Cerebellar nuclear complex (tissue), 1 donor: ENCODE measurements around the gene EEF1AKMT4.

ENCODE experiments used
- DNase-seq, 2 experiments: peaks; one replicate each; lab custom pipeline; 2025; lab: John Stamatoyannopoulos, UW

The EEF1AKMT4 gene

DNA sequence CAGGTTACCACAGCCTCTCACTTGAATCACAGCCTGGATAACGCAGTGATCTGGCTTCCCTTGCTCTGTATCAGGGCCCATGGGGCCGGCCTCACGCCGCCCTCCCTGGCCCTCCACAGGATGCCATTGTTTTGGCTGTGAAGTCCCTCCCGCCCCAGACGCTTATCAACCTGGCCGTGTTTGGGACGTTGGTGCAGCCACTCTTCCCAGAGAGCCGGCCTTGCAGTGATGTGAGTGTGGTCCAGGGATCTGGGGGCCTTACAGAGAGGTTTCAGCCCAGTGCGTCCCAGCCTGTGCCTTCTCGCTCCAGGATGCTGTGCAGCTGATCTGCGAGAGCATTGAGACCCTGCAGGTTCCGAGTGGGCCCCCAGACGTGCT lies 13.4 kb upstream of the EEF1AKMT4 start:
- no peak for DNase-seq

DNA sequence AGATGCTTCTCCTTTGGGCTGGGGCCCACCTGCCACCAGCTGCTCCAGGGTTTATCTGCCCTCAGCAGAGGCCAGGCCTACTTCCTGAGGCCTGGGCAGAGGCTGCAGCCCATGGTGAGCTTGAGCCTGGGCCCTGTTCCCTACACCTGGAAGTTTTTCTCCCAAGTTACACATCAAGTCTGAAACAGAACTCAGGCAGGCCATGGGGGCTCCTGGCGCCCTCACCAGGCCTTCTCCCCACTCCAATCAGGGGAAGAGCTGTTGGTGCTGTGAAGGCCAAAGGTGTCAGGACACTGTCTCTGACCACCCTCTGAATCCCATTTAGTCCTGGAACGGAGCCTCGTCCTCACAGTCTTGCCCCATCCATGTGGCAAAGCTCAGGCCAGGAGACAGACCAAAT lies 12.8 kb upstream of the EEF1AKMT4 start:
- DNase-seq: no peak

DNA sequence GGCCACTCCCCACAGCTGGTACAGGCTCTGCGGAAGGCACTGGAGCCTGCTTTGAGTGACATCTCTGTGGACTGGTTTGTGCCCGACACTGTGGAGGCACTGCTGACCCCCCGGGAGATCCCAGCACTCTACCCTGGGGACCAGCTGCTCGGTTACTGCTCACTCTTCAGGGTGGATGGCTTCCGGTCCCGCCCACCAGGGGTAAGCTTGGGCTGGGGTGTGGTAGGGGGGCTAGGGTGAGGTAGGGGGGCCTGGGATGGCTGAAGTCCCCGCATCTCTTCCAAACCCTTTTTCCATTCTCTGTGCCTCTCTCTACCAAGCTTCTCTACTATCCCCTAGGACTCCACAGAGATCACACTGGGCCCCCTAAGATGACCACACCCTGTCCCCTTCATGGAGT lies 12.3 kb upstream of the EEF1AKMT4 start:
- DNase-seq: no peak

DNA sequence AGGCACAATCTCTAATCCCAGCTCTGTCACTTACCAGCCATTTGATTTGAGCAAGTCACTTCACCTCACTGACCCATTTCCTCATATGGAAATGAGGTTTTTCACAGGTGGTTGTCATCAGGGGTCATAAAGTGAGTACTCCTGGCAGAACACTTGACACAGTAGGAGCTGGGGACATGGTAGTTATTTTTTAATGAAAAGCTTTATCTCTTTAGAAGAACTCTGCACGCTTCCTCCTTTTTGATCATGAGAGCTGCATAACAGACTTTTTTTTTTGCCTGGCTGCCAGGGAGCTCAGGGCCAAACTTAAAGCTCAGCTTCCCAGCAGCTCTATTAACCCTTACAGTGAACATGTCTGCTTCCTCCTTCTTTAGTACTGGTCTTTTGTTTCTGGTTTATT lies 11.7 kb upstream of the EEF1AKMT4 start:
- no peak for DNase-seq

DNA sequence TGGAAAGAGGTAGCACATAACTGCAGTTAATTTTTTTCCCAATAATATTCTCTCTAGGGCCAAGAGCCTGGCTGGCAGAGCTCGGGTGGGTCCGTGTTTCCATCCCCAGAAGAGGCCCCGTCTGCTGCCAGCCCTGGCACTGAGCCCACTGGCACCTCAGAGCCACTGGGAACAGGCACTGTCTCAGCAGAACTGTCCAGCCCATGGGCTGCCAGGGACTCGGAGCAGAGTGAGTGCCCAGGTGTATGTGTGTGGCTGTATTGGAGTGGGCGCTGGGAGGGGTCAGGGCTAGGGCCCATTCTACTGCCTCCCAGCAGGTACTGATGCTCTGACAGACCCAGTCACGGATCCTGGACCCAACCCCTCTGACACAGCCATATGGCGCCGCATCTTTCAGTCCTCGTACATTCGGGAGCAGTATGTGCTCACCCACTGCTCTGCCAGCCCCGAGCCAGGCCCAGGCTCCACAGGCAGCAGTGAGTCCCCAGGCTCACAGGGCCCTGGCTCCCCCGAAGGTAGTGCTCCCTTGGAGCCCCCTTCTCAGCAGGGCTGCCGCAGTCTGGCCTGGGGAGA lies 11.1 kb upstream of the EEF1AKMT4 start:
- DNase-seq: peak in 1 of 2 experiments; percentile 22

DNA sequence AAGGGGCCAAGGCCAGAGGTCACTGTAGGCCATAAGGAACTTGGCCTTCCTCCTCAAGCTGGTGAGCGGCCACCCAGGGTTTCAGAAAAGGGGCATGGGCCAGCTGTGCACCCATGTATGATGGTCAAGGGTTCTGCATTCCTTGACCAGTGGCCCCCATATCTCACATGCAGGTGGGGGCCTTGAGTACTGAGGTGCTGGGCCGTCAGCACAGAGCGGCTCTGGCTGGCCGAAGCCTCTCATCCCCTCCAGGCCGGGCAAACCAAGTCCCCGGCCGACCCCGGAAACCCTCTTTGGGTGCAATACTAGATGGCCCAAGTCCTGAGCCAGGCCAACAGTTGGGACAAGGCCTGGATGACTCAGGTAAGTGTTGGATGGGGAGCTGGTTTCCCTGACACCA lies 10.3 kb upstream of the EEF1AKMT4 start:
- no peak for DNase-seq

DNA sequence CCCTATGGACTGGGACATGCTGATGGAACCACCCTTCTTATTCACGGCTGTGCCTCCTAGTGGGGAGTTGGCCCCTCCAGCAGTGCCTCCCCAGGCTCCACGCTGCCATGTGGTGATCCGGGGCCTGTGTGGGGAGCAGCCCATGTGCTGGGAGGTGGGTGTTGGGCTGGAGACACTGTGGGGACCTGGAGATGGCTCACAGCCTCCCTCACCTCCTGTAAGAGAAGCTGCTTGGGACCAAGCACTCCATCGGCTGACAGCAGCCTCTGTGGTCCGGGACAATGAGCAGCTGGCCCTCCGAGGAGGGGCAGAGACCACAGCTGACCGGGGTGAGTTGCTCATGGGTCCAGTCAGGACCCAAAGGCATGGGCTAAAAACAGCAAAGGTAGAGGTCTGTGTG lies 9.8 kb upstream of the EEF1AKMT4 start:
- no peak for DNase-seq

DNA sequence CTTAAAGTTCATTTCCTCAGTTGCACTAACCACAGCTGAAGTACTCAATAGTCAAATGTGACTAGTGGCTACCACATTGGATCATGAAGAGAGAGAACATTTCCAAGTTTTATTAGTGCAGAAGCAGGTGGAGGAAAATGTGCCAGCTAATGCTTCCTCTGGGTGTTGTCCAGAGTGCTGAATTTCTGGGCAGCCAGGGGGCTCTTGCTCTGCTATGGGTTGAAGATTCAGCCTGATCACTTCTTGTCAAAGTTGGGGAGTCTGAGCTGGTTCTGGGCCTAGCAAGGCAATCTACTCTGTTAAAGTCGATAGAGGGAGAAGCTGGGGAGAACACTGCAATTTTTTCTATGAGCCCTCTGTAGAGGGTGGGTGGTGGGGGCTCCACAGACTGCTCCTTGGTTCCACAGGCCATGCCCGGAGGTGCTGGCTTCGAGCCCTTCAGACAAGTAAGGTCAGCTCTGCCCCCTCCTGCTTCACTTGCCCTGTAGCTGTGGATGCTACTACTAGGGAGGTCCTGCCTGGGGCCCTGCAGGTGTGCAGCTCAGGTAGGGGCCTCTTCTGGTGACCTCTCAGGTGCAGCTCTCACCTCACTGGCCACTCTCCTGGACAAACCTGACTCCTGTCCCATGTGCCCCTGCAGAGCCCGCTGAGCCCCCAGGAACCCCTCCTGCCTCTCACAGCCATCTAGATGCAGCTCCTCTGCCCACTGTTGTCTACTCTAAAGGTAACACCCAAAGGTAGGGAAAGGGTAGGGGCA lies 8.9 kb upstream of the EEF1AKMT4 start:
- DNase-seq: no peak

DNA sequence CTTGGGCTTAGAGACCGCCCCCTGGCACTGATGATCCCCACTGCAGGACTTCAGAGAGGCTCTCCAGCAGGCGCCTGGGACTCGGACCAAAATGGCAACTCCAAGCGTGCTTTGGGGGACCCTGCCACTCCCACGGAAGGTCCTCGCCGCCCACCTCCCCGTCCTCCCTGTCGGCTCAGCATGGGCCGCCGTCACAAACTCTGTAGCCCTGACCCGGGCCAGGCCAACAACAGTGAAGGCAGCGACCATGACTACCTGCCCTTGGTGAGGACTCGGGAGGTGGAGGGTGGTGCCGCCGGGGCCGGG lies 8.4 kb upstream of the EEF1AKMT4 start:
- DNase-seq: no peak

DNA sequence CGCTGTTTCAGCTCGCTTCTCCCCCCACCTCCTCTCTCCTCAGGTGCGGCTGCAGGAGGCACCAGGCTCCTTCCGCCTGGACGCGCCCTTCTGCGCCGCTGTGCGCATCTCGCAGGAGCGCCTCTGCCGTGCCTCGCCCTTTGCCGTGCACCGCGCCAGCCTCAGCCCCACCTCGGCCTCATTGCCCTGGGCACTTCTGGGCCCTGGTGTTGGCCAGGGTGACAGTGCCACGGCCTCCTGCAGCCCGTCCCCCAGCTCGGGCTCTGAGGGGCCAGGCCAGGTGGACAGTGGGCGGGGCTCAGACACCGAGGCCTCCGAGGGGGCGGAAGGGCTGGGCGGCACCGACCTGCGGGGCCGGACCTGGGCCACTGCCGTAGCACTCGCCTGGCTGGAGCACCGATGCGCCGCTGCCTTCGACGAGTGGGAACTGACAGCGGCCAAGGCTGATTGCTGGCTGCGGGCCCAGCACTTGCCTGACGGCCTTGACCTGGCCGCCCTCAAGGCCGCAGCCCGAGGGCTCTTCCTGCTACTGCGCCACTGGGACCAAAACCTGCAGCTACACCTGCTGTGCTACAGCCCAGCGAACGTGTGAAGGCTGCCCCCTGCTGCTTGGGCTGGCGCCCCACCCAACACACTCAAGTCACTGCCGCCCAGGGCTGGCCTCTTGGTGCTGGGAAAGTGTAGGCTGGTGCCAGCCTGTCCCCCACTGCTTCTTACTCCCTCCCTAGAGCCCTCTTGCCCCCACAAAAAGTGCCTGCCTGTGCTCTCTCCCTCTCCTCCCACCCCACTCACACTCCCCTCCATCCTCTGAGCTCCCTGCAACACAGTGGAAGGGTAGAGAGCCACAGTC lies 7.8 kb upstream of the EEF1AKMT4 start:
- no peak for DNase-seq

DNA sequence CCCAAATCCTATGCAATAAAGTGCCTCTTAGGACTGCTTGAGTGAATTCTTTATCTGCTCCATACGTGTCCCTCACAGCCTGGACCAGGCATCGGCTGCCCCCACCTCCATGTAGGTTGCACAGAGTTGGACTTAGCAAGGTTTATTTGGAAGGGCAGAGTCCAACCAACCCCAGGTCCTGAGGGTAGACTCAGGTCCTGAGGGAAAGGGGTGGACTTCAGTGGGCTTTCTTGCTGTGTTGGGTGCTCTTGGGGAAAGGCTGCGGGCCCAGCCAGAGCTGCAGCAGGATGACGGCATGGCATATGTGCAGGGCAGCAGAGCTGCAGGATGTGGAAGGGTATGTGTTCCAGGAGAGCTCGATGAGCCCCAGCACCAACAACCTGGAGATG lies 7.2 kb upstream of the EEF1AKMT4 start:
- DNase-seq: no peak

DNA sequence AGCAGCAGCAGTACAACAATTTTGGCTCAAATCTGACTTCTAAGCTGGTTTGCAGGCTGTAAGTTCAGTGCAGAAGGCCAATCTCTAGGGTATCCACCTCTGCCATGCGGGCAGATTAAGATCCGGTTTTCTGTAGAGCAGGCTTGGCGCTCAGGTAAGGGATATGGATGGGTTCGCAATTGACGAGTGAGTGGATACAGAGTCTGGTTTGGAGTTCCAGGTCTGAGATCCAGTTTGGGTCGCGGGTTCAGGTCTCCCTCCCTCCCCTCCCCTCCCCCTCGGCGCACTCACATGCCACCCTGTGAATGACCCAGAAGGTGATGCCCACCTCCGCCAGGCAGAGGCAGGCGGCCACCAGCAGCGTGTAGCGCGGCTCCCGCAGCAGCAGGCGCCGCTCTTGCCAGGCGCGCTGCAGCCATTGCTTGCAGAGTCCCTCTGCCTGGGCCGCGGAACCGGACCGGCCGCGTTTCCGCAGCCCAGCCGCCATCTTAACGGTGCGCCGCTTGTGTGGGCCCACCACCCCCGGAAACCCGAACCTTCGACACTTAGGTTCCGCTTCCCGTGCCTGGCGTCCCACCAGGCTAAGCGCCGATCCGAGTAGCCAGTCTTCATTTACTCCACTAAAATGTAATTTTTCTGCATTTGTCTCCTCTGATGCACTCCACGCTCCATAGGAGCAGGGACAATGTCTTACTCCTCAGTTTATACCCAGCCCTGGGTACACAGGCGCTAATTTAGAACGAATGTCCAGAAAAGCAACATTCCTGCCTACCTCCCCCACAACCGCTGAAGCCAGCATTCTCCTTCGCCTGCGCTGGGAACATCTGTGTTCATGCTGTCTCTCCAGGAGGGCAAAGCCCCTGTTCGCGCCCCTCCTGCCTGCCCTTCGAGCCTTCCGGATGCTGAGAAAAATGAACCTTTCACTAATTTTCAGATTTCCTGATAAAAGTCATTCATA lies 739 bp upstream of the EEF1AKMT4 start, which contains the start of gene ALG3:
TSS of gene ALG3 (minus strand) at position 509 of the 958 bp plus-strand sequence. CDS start at position 487, 22 bp downstream.
- peak in 1 of 2 experiments; percentile 13 for DNase-seq

DNA sequence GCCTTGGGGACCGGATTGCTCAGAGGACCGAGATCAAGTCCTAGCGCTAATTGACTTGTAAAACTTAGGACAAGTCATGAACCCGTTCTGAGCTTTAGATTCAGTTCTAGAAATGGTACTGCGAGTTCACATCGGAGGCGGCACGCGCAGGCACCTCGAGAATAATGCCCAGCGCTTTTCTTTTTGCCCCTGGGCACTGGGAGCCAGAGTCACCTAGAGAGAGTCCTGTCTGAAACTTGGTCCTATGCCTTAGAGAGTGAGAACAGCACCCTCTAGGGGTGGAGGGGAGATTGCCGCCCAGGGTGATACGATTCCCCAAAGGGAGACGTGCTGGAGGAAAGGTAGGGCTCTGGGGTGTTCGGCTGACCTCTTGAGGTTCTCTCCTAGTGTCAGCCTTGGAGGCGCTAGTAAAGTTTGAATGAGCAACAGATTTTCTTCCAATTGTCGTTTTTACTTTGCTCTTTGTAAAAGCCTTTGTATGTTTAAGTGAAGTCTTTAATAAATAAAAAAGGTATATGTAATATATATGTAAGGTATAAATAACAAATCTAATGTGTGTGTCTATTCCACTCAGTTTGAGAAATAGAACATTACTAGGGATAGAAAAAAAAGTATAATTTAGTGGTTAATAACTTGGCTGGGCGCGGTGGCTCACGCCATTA lies 826 bp downstream of the EEF1AKMT4 start:
- DNase-seq: peak in 1 of 2 experiments; percentile 15

DNA sequence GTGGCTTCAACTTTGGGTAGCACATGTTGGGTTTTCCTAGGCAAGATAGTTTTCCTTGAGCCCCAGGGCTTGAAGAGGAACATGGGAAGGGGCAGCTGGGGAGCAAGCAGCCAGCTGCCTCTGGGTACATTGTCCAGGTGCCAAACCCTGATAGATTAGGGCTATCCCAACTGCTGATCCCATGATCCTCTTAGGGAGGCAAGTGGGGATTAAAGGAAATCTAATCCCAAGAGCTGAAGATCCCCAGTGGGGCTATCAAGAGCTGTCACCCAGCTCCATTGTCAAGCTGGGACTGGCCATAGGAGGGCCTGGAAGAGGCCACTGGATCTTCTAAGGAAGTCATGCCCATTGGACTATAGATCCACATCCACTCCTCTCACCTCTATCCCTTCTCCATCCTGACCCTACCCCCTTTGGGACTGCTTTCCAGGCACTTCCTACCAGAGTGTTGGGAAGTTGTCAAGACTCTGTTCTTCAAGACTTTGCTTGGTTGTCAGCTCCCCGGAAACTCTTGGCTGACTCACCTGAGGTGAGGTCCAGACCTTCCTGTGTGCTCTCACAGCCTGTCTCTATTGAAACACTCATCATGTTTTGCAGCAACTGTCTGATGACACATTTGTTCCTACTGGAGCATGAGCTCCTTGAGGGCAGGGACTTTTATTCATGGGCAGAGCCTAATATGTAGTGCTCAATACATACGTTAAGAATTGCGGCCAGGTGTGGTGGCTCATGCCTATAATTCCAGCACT lies 6.0 kb downstream of the EEF1AKMT4 start:
- DNase-seq: no peak

DNA sequence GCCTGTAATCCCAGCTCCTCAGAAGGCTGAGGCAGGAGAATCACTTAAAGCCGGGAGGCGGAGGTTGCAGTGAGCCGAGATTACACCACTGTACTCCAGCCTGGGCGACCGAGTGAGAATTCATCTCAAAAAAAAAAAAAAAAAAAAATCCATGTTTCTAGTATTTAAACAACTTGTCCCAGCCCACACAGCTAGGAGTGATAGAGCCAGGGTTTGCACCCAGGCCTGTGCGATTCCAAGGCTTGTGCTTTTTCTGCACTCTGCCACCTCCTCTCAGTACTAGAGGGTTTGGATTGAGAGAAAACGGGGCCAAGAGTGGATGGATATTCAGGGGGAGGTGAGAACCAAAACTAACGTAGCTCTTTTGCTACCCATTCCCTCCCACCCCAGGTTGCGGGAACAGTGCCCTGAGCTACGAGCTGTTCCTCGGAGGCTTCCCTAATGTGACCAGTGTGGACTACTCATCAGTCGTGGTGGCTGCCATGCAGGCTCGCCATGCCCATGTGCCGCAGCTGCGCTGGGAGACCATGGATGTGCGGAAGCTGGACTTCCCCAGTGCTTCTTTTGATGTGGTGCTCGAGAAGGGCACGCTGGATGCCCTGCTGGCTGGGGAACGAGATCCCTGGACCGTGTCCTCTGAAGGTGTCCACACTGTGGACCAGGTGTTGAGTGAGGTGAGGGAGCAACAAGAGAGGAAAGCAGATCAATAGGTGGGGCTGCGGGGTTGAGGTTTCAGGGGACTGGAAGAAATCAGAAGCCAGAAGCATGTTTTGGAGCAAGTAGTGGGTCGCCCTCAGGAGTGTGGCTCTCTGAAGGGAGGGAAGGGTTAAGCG lies 7.8 kb downstream of the EEF1AKMT4 start:
- DNase-seq: no peak

DNA sequence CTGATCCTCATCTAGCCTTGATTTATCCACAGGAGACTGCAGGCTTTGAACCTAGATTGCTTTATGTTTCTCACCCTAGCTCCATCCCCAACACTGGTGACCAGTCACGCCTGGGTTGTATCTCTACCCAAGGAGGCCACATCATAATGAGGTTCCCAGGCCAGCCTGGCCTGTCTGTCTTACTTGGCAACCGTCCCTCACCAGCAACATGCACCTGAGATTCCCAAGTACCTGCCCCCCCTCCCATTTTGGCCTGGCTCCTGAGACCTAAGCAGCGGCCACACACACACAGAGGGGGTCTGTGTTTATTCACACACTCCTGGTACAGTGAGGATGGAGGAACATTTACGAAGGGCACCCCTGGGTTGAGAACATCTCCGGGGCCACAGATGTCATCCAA lies 9.5 kb downstream of the EEF1AKMT4 start:
- no peak for DNase-seq

DNA sequence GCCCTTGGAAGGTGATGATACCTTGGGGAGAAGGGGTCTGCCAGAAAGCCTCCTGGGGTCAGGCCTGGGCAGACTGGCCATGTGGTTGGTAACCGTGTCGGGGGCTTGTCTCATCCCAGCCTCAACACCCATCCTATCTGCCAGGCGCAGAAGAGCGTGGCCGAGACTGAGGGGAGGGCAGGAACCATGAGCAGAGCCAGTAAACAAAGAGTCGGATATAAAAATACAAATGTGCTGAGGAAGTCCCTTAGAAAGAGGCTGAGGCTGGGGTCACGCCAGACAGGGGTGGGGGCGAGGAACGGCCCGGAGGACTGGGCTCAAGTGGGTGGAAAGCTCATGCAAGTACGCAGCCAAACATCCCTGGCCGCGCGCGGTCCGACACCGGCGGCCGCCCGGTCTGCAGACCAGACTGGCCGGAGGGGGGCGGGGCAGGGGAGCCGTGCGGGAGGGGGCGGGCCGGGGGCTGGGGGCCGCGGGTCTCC lies 10.0 kb downstream of the EEF1AKMT4 start:
- no peak for DNase-seq

DNA sequence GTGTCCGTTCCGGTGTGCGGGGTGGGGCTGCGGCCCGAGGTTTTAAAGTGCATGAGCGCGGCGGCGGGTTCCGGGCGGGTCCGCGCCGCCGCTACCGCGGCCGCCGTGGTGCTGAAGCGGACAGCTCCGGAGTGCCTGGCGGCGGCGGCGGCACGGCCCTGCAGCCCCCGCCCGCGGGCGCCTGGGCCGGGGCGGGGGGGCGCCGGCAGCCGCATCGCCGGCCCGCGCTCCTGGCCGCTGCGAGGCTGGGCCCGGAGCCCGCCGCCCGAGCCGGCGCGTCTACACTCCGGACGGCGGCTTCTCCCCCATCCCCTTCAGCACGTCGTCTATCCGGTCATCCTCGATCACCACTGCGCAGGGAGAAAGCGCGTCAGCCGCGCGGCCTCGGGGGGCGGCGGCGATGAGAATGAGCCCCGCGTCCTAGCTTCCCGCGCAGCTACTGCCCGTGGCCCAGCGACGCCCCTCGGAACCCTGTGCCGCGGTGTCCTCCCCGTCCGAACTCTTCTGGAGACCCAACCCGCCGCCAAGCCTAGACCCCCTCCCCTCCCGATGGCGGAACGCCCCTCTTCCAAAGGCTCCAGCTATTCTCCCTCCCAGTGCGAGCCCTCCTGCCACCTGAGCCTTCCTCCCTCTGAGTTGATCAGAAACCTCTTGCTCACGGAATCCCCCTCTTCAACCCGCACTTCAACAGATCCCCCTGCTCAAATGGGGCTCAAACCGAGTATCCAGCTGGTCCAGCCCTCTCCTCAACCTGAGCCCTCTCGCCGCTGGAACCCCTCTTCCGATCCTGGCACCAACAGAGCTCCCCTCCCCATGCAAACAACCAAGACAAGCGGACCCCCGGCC lies 10.6 kb downstream of the EEF1AKMT4 start:
- no peak for DNase-seq
